ENCODE measurements around the gene RUFY3.

RUFY3 gene

GRCh38 chr4:70808151-70808550 lies 86.4 kb downstream of the RUFY3 start:
- no peaks in the 10 kb centered on the region for H3K36me3 ChIP-seq (ENCODE audit: insufficient read depth, low read length)

GRCh38 chr4:70815370-70815769 lies 93.6 kb downstream of the RUFY3 start:
- Histone ChIP-seq H3K4me1 (ENCODE audit: insufficient read depth, low read length) (no peaks in the 10 kb centered on the region), H3K36me3 (ENCODE audit: insufficient read depth, low read length) (peaks cover 14% of the 10 kb centered on the region), H3K9ac (ENCODE audit: low read depth, low read length) (no peak overlapping the region), H3K9me3 (ENCODE audit: control insufficient read depth, insufficient read depth, low read length) (no peaks in the 10 kb centered on the region)

More at GRCh38 chr4:70808151-70808550, 86.4 kb downstream of the RUFY3 start:
- H3K4me1 ChIP-seq (ENCODE audit: insufficient read depth, low read length): no peaks in the 10 kb centered on the region
- no peak overlapping the region for H3K9ac ChIP-seq (ENCODE audit: low read depth, low read length)
- no peaks in the 10 kb centered on the region for H3K9me3 ChIP-seq (ENCODE audit: control insufficient read depth, insufficient read depth, low read length)

GRCh38 chr4:70816894-70817293 lies 95.1 kb downstream of the RUFY3 start:
- Histone ChIP-seq H3K9me3 (ENCODE audit: control insufficient read depth, insufficient read depth, low read length) (no peaks in the 10 kb centered on the region), H3K9ac (ENCODE audit: low read depth, low read length) (no peak overlapping the region), H3K4me1 (ENCODE audit: insufficient read depth, low read length) (no peaks in the 10 kb centered on the region), H3K36me3 (ENCODE audit: insufficient read depth, low read length) (peaks cover 18% of the 10 kb centered on the region)

DNA sequence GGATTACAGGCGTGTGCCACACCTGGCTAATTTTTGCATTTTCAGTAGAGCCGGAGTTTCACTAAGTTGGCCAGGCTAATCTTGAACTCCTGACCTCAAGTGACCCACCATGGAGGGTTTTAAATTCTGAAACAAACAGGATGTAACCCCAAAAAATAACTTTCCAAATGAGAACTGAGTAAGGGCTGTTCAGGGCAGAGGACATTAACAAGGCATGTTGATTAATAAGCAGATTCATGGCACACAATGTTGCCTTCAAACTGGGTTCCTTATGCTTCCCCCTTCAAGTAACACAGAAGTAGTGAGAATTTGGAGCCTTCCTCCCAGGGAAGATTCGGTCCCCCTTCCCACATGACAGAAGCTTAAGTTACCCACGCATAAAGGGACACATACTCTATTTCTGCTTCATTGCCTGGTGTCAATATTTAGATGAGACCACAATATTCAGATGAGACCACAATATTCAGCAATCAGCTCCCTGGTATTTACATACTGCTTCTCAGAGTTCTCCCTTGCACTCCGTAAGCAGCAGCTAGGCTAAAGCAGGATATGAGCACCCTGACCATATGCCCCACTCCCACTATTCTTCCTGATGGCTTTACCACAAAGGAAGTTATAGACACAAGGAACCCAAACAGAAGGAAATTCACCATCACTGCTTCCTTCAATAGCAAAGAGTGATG lies 96.5 kb downstream of the RUFY3 start:
- no peak overlapping the region for H3K9ac ChIP-seq (ENCODE audit: low read depth, low read length)
- no peaks in the 10 kb centered on the region for H3K4me1 ChIP-seq (ENCODE audit: insufficient read depth, low read length)
- H3K36me3 ChIP-seq (ENCODE audit: insufficient read depth, low read length): peaks cover 18% of the 10 kb centered on the region
- H3K9me3 ChIP-seq (ENCODE audit: control insufficient read depth, insufficient read depth, low read length): no peaks in the 10 kb centered on the region

- Histone ChIP-seq H3K4me1 (ENCODE audit: insufficient read depth, low read length) (no peaks in the 10 kb centered on the region), H3K9ac (ENCODE audit: low read depth, low read length) (no peak overlapping the region), H3K36me3 (ENCODE audit: insufficient read depth, low read length) (peaks cover 21% of the 10 kb centered on the region), H3K9me3 (ENCODE audit: control insufficient read depth, insufficient read depth, low read length) (no peaks in the 10 kb centered on the region)
These were observed 97.2 kb downstream of the RUFY3 start for GRCh38 chr4:70818921-70819320.

GRCh38 chr4:70829015-70829414 lies 107.3 kb downstream of the RUFY3 start:
- no peaks in the 10 kb centered on the region for H3K4me1 ChIP-seq (ENCODE audit: insufficient read depth, low read length)
- no peak overlapping the region for H3K9ac ChIP-seq (ENCODE audit: low read depth, low read length)
- peaks cover 40% of the 10 kb centered on the region for H3K36me3 ChIP-seq (ENCODE audit: insufficient read depth, low read length)
- no peaks in the 10 kb centered on the region for H3K9me3 ChIP-seq (ENCODE audit: control insufficient read depth, insufficient read depth, low read length)

GRCh38 chr4:70829492-70829891 lies 107.7 kb downstream of the RUFY3 start:
- H3K9me3 ChIP-seq (ENCODE audit: control insufficient read depth, insufficient read depth, low read length): no peaks in the 10 kb centered on the region
- H3K4me1 ChIP-seq (ENCODE audit: insufficient read depth, low read length): no peaks in the 10 kb centered on the region
- no peak overlapping the region for H3K9ac ChIP-seq (ENCODE audit: low read depth, low read length)
- peaks cover 36% of the 10 kb centered on the region for H3K36me3 ChIP-seq (ENCODE audit: insufficient read depth, low read length)

GRCh38 chr4:70830054-70830453 lies 108.3 kb downstream of the RUFY3 start:
- H3K9ac ChIP-seq (ENCODE audit: low read depth, low read length): no peak overlapping the region
- H3K36me3 ChIP-seq (ENCODE audit: insufficient read depth, low read length): peaks cover 33% of the 10 kb centered on the region
- H3K9me3 ChIP-seq (ENCODE audit: control insufficient read depth, insufficient read depth, low read length): no peaks in the 10 kb centered on the region
- no peaks in the 10 kb centered on the region for H3K4me1 ChIP-seq (ENCODE audit: insufficient read depth, low read length)

DNA sequence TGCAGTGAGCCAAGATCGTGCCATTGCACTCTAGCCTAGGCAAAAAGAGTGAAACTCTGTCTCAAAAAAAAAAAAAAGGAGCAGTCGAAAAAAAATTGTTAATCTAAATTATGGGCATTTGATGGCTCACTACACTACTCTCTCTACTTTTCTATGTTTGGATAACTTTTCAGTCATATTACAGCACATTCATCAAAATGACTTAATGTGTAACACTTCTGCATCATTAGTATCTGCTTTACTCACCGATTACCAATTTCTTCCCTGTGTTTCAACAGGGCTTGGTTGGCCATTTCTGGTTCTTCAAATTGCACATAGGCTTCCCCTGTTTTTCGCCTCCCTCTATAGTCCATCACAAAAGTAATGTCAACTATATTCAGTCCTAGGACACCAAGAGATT lies 109.5 kb downstream of the RUFY3 start:
- Histone ChIP-seq H3K9ac (ENCODE audit: low read depth, low read length) (no peak overlapping the region), H3K36me3 (ENCODE audit: insufficient read depth, low read length) (peaks cover 35% of the 10 kb centered on the region), H3K9me3 (ENCODE audit: control insufficient read depth, insufficient read depth, low read length) (no peaks in the 10 kb centered on the region), H3K4me1 (ENCODE audit: insufficient read depth, low read length) (peaks cover 3% of the 10 kb centered on the region; the same call in 1 of the 2 replicates)

DNA sequence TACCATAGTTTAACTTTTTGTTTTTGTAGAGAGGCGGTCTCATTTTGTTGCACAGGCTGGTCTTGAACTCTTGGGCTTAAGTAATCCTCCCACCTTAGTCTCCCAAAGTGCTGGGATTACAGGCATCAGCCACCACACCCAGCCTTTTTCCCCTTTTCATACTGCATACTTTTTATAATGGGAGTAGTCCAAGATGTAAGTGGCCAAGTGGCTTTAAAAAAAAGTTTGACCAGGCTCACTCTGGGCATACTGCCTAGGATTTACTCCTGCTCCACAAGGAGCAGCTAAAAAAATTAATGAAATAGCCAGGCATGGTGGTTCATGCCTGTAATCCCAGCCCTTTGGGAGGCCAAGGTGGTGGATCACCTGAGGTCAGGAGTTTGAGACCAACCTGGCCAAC lies 111.9 kb downstream of the RUFY3 start:
- no peaks in the 10 kb centered on the region for H3K9me3 ChIP-seq (ENCODE audit: control insufficient read depth, insufficient read depth, low read length)
- H3K36me3 ChIP-seq (ENCODE audit: insufficient read depth, low read length): peaks cover 33% of the 10 kb centered on the region
- no peak overlapping the region for H3K9ac ChIP-seq (ENCODE audit: low read depth, low read length)
- H3K4me1 ChIP-seq (ENCODE audit: insufficient read depth, low read length): peaks cover 10% of the 10 kb centered on the region

DNA sequence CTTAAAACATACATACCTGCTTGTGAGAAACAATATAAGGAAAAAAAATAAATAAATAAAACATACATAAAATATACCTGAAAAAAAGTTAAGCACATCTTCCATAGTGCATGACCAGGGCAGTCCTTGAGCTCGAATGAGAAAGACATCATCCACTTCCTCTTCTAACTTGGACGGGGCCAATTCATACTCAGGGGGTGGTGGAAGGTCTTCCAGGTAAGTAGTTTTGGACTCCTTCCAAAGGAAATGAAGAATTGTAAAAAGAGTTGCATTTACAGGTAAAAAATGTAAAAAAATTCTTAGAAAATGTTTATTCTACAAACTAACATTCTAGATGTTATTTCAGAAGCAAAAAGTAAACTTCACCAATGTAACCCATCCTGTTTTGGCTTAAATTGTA lies 114.3 kb downstream of the RUFY3 start:
- H3K9ac ChIP-seq (ENCODE audit: low read depth, low read length): no peak overlapping the region
- H3K36me3 ChIP-seq (ENCODE audit: insufficient read depth, low read length): peaks cover 29% of the 10 kb centered on the region
- no peaks in the 10 kb centered on the region for H3K9me3 ChIP-seq (ENCODE audit: control insufficient read depth, insufficient read depth, low read length)

DNA sequence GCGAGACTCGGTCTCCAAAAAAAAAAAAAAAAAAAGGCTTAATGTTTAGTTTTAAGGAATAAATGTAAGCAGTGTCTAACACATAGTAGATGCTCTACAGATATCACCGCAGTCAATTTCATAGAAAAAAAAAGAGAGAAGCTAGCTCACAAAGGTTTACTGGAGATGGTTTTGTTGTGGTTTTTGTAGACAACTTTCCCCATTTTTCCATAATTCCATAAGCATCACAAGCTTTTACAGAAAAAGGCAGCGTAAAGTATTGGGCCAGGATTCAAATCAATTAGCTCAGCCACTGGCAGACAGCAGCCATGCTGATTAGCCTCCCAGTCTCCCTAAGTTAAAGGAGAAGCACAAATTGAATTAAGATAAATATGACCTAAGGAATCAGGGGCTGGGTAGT lies 116.4 kb downstream of the RUFY3 start:
- peaks cover 9% of the 10 kb centered on the region for H3K36me3 ChIP-seq (ENCODE audit: insufficient read depth, low read length)
- no peaks in the 10 kb centered on the region for H3K9me3 ChIP-seq (ENCODE audit: control insufficient read depth, insufficient read depth, low read length)
- H3K4me1 ChIP-seq (ENCODE audit: insufficient read depth, low read length): peaks cover 10% of the 10 kb centered on the region
- peak overlapping the region; percentile 81 for H3K9ac ChIP-seq (ENCODE audit: low read depth, low read length)

More for the DNA sequence above, 114.3 kb downstream of the RUFY3 start:
- peaks cover 10% of the 10 kb centered on the region for H3K4me1 ChIP-seq (ENCODE audit: insufficient read depth, low read length)

DNA sequence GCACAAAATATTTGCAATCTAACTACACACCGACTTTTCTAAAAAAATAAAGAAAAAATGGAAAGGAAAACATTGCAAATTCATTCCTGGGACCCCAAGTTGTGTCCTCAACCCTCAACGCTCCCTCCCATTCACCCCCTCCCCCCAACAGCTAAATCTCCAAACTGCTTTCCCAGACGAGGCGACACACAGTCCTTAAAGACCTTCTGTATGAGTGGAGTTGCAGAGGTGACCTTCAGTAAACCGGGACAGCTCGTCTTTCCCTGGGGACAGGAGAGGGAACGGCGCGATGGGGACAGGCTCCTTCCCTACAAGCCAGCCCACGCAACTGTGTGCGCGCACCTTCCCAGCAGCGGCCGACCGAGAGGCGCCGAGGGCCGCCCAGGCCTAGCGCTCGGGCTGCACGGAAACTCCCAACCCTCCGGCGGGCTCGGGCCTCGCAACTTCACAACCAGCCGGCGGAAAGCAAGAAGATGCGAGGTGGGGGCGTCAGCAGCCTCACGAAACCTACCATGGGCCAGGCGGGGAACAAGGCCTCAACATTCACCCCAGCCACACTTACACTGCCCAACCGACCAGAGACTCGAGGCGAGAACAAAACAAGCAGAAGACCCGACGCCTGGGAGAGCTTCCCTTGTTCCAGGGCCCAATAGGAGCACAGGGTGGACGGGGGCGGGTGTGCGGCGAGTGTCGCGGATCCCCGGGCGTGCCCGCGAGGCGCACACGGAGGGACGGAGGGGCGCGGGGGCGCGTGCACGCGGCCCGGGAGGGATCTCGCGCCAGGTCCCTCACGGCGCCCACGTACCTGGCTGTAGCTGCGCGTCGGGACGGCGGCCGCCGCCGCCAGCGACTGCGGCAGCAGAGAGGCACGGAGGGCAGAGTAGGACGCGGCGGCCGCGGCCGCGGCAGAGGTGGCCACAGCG lies 117.2 kb downstream of the RUFY3 start:
- peaks cover 5% of the 10 kb centered on the region for H3K36me3 ChIP-seq (ENCODE audit: insufficient read depth, low read length)
- peak overlapping the region; percentile 81 for H3K9ac ChIP-seq (ENCODE audit: low read depth, low read length)
- H3K4me1 ChIP-seq (ENCODE audit: insufficient read depth, low read length): peaks cover 10% of the 10 kb centered on the region
- no peaks in the 10 kb centered on the region for H3K9me3 ChIP-seq (ENCODE audit: control insufficient read depth, insufficient read depth, low read length)

DNA sequence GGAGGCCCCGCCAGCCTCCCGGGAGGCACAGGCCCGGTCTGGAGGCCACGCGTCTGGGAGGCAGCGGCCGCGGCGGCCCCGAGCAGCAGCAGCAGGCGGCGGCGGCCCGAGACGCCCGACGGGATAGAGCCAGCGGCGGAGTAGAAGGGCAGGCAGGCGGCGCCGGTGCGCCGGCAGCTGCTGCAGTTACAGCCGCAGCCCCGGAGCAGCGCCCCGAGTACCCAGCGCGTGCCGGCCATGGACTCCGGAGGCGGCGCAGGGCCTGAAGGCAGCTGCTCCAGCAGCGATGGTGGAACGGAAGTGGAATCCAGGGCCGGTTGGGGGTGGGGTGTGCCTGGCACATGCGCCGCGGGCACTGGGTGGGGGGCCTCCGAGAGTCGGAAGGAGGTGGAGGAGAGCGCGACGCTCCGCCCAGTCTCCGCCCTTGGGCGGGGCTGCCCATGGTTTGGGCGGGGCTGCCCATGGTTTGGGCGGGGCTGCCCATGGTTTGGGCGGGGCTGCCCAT lies 117.9 kb downstream of the RUFY3 start, which contains the start of gene GRSF1:
Gene GRSF1, minus strand, starts transcription at position 302 of the 505 bp plus-strand sequence. Its CDS starts 63 bp downstream, at position 239.
- H3K36me3 ChIP-seq (ENCODE audit: insufficient read depth, low read length): peaks cover 5% of the 10 kb centered on the region
- H3K9ac ChIP-seq (ENCODE audit: low read depth, low read length): peak within 1 kb of the TSS; percentile 81
- peaks cover 10% of the 10 kb centered on the region for H3K4me1 ChIP-seq (ENCODE audit: insufficient read depth, low read length)
- no peaks in the 10 kb centered on the region for H3K9me3 ChIP-seq (ENCODE audit: control insufficient read depth, insufficient read depth, low read length)
